HEK293 (cell line): ENCODE results near the gene ZNF433.

Experiments
- SALL2 ChIP-seq: fragments of 450-650 bp; formaldehyde crosslinking; IDR thresholded peaks from 2 replicates; pipeline ENCODE4 v1.5.0; 2017; ENCODE audit warnings: missing biosample characterization, mild to moderate bottlenecking, missing genetic modification characterization, borderline replicate concordance
- ZNF10 ChIP-seq: fragments of 450-650 bp; formaldehyde crosslinking; IDR thresholded peaks from 2 replicates; pipeline ENCODE4 v1.5.1; 2017; ENCODE audit warnings: missing biosample characterization, missing genetic modification characterization
- ZNF211 ChIP-seq: fragments of 450-650 bp; formaldehyde crosslinking; IDR thresholded peaks from 2 replicates; pipeline ENCODE4 v1.5.1; 2016; ENCODE audit warnings: low read depth, missing biosample characterization, missing genetic modification characterization
- ZNF214 ChIP-seq: fragments of 450-650 bp; formaldehyde crosslinking; IDR thresholded peaks from 2 replicates; pipeline ENCODE4 v1.5.1; 2017; ENCODE audit warnings: missing biosample characterization, mild to moderate bottlenecking, missing genetic modification characterization, borderline replicate concordance
- ZNF221 ChIP-seq: fragments of 450-650 bp; formaldehyde crosslinking; IDR thresholded peaks from 2 replicates; pipeline ENCODE4 v1.5.1; 2017; ENCODE audit warnings: missing biosample characterization, missing genetic modification characterization, borderline replicate concordance
- ZNF341 ChIP-seq: fragments of 450-650 bp; formaldehyde crosslinking; IDR thresholded peaks from 2 replicates; pipeline ENCODE4; 2016; ENCODE audit warnings: low read depth, missing biosample characterization, missing genetic modification characterization
- ZNF48 ChIP-seq: fragments of 450-650 bp; formaldehyde crosslinking; IDR thresholded peaks from 2 replicates; pipeline ENCODE4 v1.5.1; 2016; ENCODE audit warnings: missing biosample characterization, missing genetic modification characterization
- ZNF530 ChIP-seq: fragments of 450-650 bp; formaldehyde crosslinking; IDR thresholded peaks from 2 replicates; pipeline ENCODE4 v1.5.1; 2016; ENCODE audit warnings: low read depth, missing biosample characterization, missing genetic modification characterization
- ZNF548 ChIP-seq: fragments of 450-650 bp; formaldehyde crosslinking; IDR thresholded peaks from 2 replicates; pipeline ENCODE4 v1.5.1; 2016; ENCODE audit warnings: missing biosample characterization, missing genetic modification characterization
- ZNF549 ChIP-seq: fragments of 450-650 bp; IDR thresholded peaks from 2 replicates; pipeline ENCODE4 v1.5.1; 2018; ENCODE audit warnings: missing biosample characterization, missing genetic modification characterization, mild to moderate bottlenecking, inconsistent platforms, moderate library complexity
- ZNF560 ChIP-seq: fragments of 450-650 bp; formaldehyde crosslinking; IDR thresholded peaks from 2 replicates; pipeline ENCODE4 v1.5.1; 2017; ENCODE audit warnings: missing biosample characterization, missing genetic modification characterization, borderline replicate concordance
- ZNF561 ChIP-seq: fragments of 450-650 bp; IDR thresholded peaks from 2 replicates; pipeline ENCODE4 v1.5.1; 2018; ENCODE audit warnings: missing biosample characterization, missing genetic modification characterization, borderline replicate concordance
- ZNF596 ChIP-seq: fragments of 450-650 bp; IDR thresholded peaks from 2 replicates; pipeline ENCODE4 v1.5.0; 2018; ENCODE audit warnings: missing biosample characterization, mild to moderate bottlenecking, missing genetic modification characterization, moderate library complexity
- ZNF621 ChIP-seq: fragments of 450-650 bp; formaldehyde crosslinking; IDR thresholded peaks from 2 replicates; pipeline ENCODE4 v1.5.1; 2017; ENCODE audit warnings: missing biosample characterization, missing genetic modification characterization
- ZNF629 ChIP-seq: fragments of 450-650 bp; formaldehyde crosslinking; IDR thresholded peaks from 2 replicates; pipeline ENCODE4 v1.5.1; 2017; ENCODE audit warnings: missing biosample characterization, missing genetic modification characterization
- ZNF654 ChIP-seq: fragments of 450-650 bp; formaldehyde crosslinking; IDR thresholded peaks from 2 replicates; pipeline ENCODE4 v1.5.1; 2016; ENCODE audit warnings: low read depth, missing biosample characterization, missing genetic modification characterization
- ZNF660 ChIP-seq: fragments of 450-650 bp; IDR thresholded peaks from 2 replicates; pipeline ENCODE4 v1.5.1; 2018; ENCODE audit warnings: missing biosample characterization, mild to moderate bottlenecking, missing genetic modification characterization
- ZNF701 ChIP-seq: fragments of 450-650 bp; formaldehyde crosslinking; IDR thresholded peaks from 2 replicates; pipeline ENCODE4 v1.5.1; 2016; ENCODE audit warnings: missing biosample characterization, missing genetic modification characterization
- ZNF707 ChIP-seq: fragments of 450-650 bp; formaldehyde crosslinking; IDR thresholded peaks from 2 replicates; pipeline ENCODE4 v1.5.1; 2016; ENCODE audit warnings: missing biosample characterization, missing genetic modification characterization
- TF ChIP-seq, protein P1 (sequence below): fragments of 450-650 bp; formaldehyde crosslinking; IDR thresholded peaks from 2 replicates; pipeline ENCODE4 v1.5.1; 2016; ENCODE audit warnings: missing biosample characterization, missing genetic modification characterization
- TF ChIP-seq, protein P2 (sequence below): fragments of 450-650 bp; formaldehyde crosslinking; IDR thresholded peaks from 2 replicates; pipeline ENCODE4 v1.5.1; 2016; ENCODE audit warnings: missing biosample characterization, missing genetic modification characterization
- TF ChIP-seq, protein P3 (sequence below): fragments of 450-650 bp; formaldehyde crosslinking; IDR thresholded peaks from 2 replicates; pipeline ENCODE4 v1.5.1; 2017; ENCODE audit warnings: missing biosample characterization, mild to moderate bottlenecking, missing genetic modification characterization, moderate library complexity
- TF ChIP-seq, protein P4 (sequence below): fragments of 450-650 bp; formaldehyde crosslinking; IDR thresholded peaks from 2 replicates; pipeline ENCODE4 v1.5.1; 2016; ENCODE audit warnings: missing biosample characterization, missing genetic modification characterization
- TF ChIP-seq, protein P5 (sequence below): fragments of 450-650 bp; formaldehyde crosslinking; IDR thresholded peaks from 2 replicates; pipeline ENCODE4 v1.5.0; 2017; ENCODE audit warnings: missing biosample characterization, missing genetic modification characterization, borderline replicate concordance
- TF ChIP-seq, protein P6 (sequence below): fragments of 450-650 bp; formaldehyde crosslinking; IDR thresholded peaks from 2 replicates; pipeline ENCODE4 v1.5.1; 2016; ENCODE audit warnings: missing biosample characterization, missing genetic modification characterization

The ZNF433 gene

DNA sequence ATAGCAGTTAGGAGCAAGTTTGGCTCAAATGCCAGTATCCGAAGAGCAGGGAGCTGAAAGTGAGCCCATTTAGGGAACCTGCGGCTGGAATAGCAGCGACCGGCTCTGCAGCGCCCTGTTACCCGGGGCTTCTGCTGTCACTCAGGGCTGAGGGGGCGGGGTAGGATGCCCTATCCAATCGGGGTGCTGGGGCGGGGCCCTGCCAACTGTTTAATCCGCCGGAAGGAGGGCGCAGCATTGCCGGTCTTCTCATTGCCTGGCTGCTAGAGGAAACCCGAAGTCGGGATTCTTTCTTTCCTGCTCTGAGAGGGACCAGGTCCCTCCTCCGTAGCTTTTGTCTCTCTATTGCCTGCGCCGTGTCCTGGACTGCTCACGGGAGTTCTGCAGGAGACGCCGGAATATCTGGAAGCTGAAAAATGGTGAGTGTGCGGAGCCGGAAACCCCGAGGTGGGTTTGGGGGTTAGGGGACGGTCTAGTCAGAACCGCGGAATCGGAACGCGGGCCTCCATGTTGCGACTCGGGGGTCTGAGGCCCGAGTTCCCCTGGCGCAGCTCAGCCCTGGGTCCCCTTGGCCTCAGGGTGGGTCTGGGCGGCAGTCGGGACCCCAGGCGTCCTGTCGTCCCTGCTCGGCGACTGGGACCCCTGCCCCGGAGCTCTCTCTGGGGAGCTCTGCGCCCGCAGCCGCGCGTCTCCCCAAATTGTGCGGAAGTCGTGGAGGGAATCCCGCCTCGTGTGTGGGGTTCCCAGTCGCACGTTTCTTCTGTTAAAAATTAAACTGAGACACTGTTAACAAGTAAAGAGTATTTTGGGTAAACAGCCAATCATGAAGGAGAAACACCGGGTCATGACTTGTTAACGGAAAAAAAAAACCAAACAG is 47.8 kb downstream of the ZNF433 start (continued):
- no peak for TF ChIP-seq ZNF211
- TF ChIP-seq ZNF548 (tag by site-specific recombination): peak; percentile 80
- TF ChIP-seq ZNF221 (tag by site-specific recombination): no peak
- TF ChIP-seq, protein P1, sequence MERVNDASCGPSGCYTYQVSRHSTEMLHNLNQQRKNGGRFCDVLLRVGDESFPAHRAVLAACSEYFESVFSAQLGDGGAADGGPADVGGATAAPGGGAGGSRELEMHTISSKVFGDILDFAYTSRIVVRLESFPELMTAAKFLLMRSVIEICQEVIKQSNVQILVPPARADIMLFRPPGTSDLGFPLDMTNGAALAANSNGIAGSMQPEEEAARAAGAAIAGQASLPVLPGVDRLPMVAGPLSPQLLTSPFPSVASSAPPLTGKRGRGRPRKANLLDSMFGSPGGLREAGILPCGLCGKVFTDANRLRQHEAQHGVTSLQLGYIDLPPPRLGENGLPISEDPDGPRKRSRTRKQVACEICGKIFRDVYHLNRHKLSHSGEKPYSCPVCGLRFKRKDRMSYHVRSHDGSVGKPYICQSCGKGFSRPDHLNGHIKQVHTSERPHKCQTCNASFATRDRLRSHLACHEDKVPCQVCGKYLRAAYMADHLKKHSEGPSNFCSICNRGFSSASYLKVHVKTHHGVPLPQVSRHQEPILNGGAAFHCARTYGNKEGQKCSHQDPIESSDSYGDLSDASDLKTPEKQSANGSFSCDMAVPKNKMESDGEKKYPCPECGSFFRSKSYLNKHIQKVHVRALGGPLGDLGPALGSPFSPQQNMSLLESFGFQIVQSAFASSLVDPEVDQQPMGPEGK (tag by site-specific recombination): no peak
- no peak for TF ChIP-seq ZNF701 (tag by site-specific recombination)
- no peak for TF ChIP-seq SALL2
- TF ChIP-seq ZNF560 (tag by site-specific recombination): no peak
- TF ChIP-seq, protein P2, sequence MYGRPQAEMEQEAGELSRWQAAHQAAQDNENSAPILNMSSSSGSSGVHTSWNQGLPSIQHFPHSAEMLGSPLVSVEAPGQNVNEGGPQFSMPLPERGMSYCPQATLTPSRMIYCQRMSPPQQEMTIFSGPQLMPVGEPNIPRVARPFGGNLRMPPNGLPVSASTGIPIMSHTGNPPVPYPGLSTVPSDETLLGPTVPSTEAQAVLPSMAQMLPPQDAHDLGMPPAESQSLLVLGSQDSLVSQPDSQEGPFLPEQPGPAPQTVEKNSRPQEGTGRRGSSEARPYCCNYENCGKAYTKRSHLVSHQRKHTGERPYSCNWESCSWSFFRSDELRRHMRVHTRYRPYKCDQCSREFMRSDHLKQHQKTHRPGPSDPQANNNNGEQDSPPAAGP (tag by site-specific recombination): peak; percentile 45; the same call in 1 of the 2 replicates
- no peak for TF ChIP-seq ZNF654 (tag by site-specific recombination)
- 0 out of 2 replicates have a peak, but pooled peaks have one; percentile 23 for TF ChIP-seq ZNF629 (tag by site-specific recombination)
- TF ChIP-seq ZNF10 (tag by site-specific recombination): no peak
- TF ChIP-seq ZNF596: no peak
- TF ChIP-seq ZNF621 (tag by site-specific recombination): no peak
- no peak; the same call in 1 of the 2 replicates for TF ChIP-seq ZNF660
- no peak for TF ChIP-seq ZNF214
- no peak for TF ChIP-seq ZNF549 (tag by site-specific recombination)
- TF ChIP-seq, protein P3, sequence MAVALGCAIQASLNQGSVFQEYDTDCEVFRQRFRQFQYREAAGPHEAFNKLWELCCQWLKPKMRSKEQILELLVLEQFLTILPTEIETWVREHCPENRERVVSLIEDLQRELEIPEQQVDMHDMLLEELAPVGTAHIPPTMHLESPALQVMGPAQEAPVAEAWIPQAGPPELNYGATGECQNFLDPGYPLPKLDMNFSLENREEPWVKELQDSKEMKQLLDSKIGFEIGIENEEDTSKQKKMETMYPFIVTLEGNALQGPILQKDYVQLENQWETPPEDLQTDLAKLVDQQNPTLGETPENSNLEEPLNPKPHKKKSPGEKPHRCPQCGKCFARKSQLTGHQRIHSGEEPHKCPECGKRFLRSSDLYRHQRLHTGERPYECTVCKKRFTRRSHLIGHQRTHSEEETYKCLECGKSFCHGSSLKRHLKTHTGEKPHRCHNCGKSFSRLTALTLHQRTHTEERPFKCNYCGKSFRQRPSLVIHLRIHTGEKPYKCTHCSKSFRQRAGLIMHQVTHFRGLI: no peak
- TF ChIP-seq, protein P4, sequence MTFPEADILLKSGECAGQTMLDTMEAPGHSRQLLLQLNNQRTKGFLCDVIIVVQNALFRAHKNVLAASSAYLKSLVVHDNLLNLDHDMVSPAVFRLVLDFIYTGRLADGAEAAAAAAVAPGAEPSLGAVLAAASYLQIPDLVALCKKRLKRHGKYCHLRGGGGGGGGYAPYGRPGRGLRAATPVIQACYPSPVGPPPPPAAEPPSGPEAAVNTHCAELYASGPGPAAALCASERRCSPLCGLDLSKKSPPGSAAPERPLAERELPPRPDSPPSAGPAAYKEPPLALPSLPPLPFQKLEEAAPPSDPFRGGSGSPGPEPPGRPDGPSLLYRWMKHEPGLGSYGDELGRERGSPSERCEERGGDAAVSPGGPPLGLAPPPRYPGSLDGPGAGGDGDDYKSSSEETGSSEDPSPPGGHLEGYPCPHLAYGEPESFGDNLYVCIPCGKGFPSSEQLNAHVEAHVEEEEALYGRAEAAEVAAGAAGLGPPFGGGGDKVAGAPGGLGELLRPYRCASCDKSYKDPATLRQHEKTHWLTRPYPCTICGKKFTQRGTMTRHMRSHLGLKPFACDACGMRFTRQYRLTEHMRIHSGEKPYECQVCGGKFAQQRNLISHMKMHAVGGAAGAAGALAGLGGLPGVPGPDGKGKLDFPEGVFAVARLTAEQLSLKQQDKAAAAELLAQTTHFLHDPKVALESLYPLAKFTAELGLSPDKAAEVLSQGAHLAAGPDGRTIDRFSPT: no peak
- TF ChIP-seq ZNF341: peak; percentile 53; the same call in 1 of the 2 replicates
- TF ChIP-seq ZNF707: no peak
- TF ChIP-seq, protein P5, sequence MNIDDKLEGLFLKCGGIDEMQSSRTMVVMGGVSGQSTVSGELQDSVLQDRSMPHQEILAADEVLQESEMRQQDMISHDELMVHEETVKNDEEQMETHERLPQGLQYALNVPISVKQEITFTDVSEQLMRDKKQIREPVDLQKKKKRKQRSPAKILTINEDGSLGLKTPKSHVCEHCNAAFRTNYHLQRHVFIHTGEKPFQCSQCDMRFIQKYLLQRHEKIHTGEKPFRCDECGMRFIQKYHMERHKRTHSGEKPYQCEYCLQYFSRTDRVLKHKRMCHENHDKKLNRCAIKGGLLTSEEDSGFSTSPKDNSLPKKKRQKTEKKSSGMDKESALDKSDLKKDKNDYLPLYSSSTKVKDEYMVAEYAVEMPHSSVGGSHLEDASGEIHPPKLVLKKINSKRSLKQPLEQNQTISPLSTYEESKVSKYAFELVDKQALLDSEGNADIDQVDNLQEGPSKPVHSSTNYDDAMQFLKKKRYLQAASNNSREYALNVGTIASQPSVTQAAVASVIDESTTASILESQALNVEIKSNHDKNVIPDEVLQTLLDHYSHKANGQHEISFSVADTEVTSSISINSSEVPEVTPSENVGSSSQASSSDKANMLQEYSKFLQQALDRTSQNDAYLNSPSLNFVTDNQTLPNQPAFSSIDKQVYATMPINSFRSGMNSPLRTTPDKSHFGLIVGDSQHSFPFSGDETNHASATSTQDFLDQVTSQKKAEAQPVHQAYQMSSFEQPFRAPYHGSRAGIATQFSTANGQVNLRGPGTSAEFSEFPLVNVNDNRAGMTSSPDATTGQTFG (tag by site-specific recombination): no peak
- TF ChIP-seq ZNF48: no peak
- TF ChIP-seq ZNF530 (tag by site-specific recombination): no peak
- TF ChIP-seq, protein P6, sequence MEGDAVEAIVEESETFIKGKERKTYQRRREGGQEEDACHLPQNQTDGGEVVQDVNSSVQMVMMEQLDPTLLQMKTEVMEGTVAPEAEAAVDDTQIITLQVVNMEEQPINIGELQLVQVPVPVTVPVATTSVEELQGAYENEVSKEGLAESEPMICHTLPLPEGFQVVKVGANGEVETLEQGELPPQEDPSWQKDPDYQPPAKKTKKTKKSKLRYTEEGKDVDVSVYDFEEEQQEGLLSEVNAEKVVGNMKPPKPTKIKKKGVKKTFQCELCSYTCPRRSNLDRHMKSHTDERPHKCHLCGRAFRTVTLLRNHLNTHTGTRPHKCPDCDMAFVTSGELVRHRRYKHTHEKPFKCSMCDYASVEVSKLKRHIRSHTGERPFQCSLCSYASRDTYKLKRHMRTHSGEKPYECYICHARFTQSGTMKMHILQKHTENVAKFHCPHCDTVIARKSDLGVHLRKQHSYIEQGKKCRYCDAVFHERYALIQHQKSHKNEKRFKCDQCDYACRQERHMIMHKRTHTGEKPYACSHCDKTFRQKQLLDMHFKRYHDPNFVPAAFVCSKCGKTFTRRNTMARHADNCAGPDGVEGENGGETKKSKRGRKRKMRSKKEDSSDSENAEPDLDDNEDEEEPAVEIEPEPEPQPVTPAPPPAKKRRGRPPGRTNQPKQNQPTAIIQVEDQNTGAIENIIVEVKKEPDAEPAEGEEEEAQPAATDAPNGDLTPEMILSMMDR (tag by site-specific recombination): no peak
- no peak; the same call in 1 of the 2 replicates for TF ChIP-seq ZNF561 (tag by site-specific recombination)
